NCI-H1694 treated with DMSO at 0.1 percent for 48 hours (cell line): ENCODE data around the gene SLCO3A1.

Experiments
- DNase-seq: peaks from one replicate; lab custom pipeline; 2025; lab: John Stamatoyannopoulos, UW

Gene SLCO3A1

DNA sequence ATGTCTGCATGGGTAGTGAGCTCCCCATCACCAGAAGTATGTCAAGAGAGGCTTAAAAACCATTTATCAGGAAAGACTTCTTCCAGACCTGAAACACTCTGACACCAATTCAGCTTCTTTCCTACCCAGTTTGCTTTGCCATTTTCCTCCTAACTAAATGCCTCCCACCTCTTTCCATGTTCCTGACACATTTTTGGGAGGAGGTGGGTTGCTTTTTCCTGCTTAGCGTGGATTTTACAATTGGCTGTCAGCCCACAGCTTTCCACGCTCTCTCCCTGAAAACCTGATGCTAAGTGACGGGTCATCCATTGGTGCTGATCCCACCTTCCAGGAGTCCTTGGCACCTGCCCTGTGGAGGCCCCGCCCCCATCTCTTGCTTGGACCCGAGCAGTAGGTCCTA is 275.3 kb downstream of the SLCO3A1 start:
- no peak for DNase-seq

DNA sequence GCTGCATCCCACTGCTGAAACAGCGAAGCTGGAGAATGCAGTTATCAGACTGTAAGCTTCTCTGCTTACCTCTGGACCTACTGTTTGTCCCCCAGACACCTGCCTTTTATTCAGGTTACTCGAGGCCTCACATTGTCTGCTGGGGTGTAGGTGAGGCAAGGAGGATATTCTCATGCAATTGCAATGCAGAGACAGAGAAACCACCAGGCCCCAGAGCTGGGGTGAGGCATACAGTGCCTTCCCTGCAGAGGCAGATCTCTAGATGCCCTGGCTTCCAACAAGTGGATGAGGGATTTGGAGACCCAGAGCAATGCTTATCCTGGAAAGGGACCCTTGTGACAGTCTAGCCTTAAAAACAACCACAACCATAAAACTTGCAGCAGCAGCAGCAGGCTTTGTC is 276.7 kb downstream of the SLCO3A1 start:
- DNase-seq, result no peak

DNA sequence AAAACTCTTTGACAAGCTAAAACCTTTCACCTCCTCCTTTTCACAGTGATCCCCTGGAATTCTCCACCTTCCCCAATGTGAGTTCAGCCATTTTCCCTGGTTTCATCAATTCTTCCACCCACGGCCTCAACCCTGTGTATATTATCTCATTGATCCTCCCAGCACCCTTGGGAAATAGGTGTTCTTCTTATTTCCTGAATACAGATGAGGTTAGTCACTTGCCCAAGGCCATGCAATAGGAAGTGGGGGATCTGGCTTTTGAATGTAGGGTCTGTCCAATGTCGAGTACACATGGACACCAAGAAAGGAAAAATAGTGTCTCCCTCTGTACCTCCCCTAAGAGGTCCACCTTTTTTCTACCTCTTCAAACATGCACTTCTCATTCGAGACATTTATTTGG is 277.4 kb downstream of the SLCO3A1 start:
- no peak for DNase-seq

GRCh38 chr15:92132982-92133755 is 279.7 kb downstream of the SLCO3A1 start:
- no peak for DNase-seq

- no peak for DNase-seq
These were observed 287.3 kb downstream of the SLCO3A1 start for GRCh38 chr15:92140796-92141195.

- no peak for DNase-seq
These were observed 288.1 kb downstream of the SLCO3A1 start for GRCh38 chr15:92141607-92142006.

DNA sequence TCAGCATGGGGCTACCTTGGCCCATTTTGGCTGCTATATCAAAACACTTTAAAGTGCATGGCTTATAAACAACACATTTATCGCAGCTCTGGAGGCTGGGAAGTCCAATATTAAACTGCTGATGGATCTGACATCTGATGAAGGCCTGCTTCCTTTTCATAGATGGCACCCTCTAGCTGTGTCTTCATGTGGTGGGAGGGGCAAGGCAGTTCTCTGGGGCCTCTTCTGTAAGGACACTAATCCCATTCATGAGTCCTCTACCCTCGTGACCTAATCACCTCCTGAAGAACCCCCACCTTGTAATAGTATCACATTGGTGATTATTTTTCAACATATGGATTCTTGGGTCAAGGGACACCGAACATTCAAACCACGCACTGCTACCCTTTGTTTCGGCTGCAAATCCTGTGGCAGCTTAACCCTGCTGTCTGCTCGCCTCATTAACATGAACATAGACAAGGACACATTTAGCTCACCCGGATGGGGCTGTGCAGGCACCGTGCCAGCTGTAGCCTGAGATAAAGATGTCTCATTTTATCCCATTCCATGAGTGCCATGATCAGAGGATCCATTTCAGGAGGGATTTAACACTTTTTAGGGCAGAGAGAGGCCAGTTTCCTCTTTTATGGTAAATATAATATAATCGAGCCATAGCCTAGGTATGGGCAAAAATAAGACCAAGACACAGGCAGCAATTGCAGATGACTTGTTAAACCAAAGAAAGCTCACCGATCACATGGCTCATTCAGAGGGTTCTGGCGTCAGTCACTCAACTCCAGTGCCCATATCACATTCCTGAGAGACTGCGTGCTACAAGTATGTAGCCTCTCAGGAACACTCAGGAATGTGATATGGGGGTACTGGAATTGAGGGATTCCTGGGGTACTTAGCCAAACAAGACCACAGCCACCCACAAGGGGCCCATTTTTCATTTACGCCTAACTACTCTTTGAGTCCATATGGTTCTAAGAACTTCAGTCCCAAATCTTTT is 289.0 kb downstream of the SLCO3A1 start:
- no peak for DNase-seq

DNA sequence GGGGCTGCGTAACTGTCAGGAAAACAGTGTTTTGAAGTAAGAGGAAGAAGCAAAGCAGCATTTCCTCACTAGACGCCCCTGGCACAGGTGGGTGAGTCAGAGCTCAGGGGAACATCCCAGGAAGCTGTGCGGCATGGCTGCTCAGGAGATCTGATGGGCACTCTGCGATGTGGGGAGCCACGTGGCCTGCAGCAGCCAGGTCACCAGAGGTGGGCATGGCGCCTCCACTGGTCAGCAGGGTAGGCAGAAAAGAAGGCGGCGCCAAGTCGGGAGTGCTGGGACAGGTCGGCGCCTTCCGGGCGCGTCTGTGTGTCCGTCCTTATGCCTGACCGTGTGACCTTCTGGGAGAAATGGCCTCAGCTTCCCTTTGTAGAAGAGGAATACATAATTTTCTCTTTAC is 290.3 kb downstream of the SLCO3A1 start:
- no peak for DNase-seq

DNA sequence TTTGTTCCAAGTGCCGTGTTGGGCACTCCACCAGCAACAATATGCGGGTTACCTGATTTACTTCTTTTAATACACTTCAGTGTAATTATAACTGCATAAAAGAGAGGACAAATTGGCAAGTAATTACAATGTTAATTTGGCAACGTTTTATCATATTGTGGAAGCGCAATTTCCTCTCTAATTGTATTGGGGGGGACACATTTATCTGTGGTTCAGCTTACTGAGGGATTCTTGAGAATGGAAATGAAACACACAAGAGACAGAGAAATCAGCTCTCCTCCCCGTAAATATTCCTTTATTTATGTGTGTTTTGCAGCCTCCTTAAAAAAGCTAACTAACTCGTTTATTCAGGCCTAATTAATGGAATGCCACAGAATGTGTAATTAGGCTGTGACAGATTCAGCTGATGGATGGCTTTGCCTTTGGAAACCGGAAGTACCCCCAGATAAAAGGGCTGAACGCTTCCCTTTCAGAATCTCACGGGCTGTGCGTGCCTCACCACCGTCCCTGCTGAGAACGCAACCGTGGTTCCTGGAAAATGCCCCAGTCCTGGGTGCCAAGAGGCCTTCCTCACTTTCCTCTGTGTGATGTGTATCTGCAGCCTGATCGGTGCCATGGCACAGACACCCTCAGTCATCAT is 293.1 kb downstream of the SLCO3A1 start:
- DNase-seq, result no peak

GRCh38 chr15:92149029-92149428 is 295.5 kb downstream of the SLCO3A1 start:
- DNase-seq, result no peak

- DNase-seq, result no peak
These were observed 296.0 kb downstream of the SLCO3A1 start for GRCh38 chr15:92149465-92149864.

DNA sequence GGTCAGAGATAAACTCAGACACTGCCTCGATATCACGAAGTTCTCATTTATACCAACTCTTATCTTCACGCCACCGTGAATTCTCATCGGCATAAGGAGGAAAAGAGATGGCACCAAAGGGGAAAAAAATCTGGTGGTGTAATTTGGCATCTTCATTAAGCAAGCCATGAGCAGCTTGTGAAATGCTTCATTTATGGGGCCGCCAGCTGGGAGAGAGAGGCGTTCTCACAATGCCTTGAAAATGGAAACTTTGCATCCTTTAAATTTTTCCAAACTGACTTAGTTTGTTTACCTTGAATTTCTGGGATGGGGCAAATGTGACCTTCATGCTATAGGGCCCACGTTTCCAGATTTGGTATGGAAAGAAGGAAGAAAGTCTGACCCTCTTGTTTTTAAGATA is 297.7 kb downstream of the SLCO3A1 start:
- no peak for DNase-seq

GRCh38 chr15:92151741-92152140 is 298.2 kb downstream of the SLCO3A1 start:
- DNase-seq, result no peak

DNA sequence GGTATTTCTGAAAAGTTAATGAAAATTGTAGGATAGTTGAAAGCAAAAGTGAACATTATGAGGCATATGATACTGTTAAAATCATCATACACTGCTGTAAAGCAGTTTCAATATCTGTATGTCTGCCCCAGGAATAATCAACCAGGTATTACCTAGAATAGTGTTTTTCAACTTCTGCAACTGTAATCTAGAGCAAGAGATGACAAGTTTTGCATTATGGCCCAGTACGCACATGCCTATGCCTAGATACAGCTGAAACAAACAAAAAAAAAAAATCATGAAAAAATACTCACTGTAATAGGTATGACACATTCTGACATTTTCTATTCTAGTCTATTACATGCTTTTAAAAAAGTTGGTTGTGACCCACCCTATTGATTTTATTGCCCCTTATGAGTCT is 299.5 kb downstream of the SLCO3A1 start:
- no peak for DNase-seq

GRCh38 chr15:92153620-92154019 is 300.1 kb downstream of the SLCO3A1 start:
- no peak for DNase-seq

- no peak for DNase-seq
These were observed 302.4 kb downstream of the SLCO3A1 start for GRCh38 chr15:92155934-92156333.

DNA sequence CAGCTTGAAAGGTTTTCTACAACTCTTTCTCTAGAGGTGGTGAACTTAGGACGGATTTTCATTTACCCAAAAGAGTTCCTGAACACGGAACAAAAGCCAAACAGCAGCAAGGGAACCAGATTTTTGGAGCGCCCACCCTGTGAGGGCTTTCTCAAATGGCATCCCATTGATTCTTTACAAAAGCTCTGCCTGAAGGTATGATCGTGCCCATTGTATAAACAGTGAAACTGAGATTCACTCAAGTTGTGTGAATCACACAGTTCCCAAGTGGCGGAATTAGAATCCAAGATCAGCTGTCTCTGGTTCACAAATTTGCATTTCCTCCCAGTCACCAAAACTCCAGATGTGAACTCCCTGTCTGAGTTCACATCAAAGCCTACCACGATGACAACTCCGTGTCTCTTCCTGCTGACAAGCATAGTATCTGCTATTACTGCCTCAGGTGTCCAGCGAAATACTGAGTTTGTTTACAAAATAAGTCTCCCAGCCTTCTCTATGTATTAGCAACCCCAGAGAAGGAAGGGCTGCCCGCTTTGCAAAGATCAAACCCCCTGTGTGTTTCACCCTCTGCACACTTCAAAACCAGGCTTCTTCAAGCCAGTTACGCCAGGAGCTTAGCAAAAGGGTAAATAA is 304.3 kb downstream of the SLCO3A1 start:
- DNase-seq, result no peak

DNA sequence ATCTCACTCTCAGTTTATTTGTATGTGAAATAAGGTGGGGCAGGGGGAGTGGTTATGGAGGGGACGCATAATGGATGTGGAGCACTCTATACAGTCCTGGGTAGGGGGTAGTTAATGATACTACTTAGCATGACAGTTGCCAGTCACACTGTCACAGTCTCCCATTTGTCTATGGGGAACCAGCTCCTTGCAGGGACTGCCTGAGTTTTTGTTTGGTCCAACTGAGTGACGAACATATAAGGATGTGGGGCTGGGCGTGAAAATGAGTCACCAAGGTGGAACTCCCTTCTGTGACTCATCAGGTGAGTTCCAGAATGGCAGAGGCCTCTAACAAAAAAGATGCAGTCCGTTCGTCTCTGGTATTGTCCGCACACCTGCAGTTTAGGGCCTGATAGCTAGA is 304.9 kb downstream of the SLCO3A1 start:
- DNase-seq, result no peak

DNA sequence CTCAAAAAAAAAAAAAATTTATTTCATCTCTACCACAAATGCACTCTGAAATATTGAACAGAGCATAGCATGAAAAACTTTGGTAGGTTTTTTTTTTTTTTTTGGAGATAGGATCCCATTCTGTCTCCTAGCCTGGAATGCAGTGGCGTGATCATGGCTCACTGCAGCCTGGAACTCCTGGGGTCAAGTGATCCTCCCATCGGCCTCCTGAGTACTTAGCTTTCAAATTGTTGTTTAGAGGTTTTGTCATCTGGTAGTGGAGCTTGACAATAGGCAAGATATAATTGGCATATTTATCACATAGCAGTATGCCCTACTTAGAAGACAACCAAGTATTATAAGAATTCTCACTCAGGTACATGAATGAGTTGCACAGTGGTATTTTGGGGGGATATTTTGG is 306.0 kb downstream of the SLCO3A1 start:
- DNase-seq, result no peak

DNA sequence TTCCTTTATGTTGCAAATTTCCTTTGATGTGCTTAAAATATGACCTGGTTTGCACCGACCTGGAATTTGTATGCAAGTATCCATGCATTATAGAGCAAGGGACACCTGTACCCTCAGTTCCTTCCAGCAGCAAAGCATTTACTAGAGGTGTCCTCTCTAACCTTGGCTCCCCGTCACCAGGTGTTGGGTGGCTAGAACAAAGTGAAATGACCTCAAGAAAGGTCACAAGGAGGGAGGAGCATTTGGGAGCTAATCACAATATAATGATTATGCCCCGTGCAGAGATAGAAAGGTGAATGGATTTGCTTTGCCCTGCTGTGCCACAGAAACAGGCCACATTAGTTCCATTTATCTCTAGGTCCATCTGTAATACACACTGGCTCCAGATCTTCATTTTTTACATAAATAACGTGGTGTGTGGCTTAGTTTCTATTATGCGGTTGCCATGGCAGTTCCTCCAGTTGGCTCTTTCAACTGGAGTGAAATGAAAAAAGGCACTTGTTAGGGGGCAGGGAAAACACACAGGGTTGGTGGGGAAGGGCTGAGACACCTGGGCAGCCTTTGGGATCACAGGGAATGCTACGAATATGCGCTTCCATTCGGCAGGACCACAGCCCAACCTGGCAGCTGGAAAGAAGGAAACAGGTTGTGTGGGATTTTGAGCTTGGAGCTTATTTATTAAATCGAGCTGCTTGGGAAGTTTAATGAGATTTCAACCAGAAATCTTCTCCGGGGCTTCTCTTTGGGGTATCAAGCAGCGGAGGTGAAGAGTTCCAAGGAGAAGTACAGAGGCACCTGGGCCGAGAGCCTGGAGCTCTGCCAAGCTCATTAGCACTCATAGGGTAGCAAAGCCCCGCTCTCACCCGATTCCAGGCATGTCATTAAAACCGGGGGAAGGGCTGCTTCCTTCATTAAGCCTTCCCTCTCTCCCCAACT is 306.7 kb downstream of the SLCO3A1 start:
- DNase-seq, result no peak
